Osteoblast (primary cell): ENCODE measurements around the gene FRRS1L. TPM values are rescaled to one million over a fixed set of nuclear protein-coding genes. Genes with fewer than 3 reads are reported as not detected.

Experiments used
- DNase-seq: peaks from one replicate; pipeline ENCODE4 v3.0.0; 2011; ENCODE audit warnings: low spot score, mixed read lengths; ENCODE audit not compliant: insufficient read length; ENCODE audit errors: missing footprints
- H2AFZ ChIP-seq: 2 replicates; pipeline ENCODE4 v1.6.0; 2011; ENCODE audit warnings: mild to moderate bottlenecking, low read length
- H3K27ac ChIP-seq: 2 replicates; pipeline ENCODE4 v1.5.1; 2011; ENCODE audit warnings: mild to moderate bottlenecking, low read depth, low read length, moderate library complexity
- H3K27me3 ChIP-seq: 2 replicates; pipeline ENCODE4 v1.6.0; 2012; ENCODE audit warnings: mild to moderate bottlenecking, control low read depth, inconsistent platforms, low read length, moderate library complexity; ENCODE audit not compliant: insufficient read depth
- H3K36me3 ChIP-seq: 2 replicates; pipeline ENCODE4 v1.5.1; 2011; ENCODE audit warnings: mild to moderate bottlenecking, low read length, control low read depth, moderate library complexity; ENCODE audit not compliant: insufficient read depth
- H3K4me1 ChIP-seq: 2 replicates; pipeline ENCODE4 v1.5.1; 2011; ENCODE audit warnings: mild to moderate bottlenecking, low read length, control low read depth, moderate library complexity; ENCODE audit not compliant: insufficient read depth
- H3K4me2 ChIP-seq: 2 replicates; pipeline ENCODE4 v1.6.0; 2011; ENCODE audit warnings: mild to moderate bottlenecking, low read length; ENCODE audit not compliant: insufficient read depth
- H3K4me3 ChIP-seq: fragments of 200-600 bp; sonication (generic); 3 replicates; pipeline ENCODE4 v1.5.1; 2012; ENCODE audit warnings: mild to moderate bottlenecking, low read length, inconsistent platforms; ENCODE audit not compliant: insufficient read depth
- H3K79me2 ChIP-seq: 2 replicates; pipeline ENCODE4 v1.6.0; 2012; ENCODE audit warnings: mild to moderate bottlenecking, low read length, control low read depth, inconsistent platforms; ENCODE audit not compliant: insufficient read depth
- H3K9me3 ChIP-seq: 2 replicates; pipeline ENCODE4 v1.5.1; 2011; ENCODE audit warnings: low read depth, low read length, control low read depth
- H4K20me1 ChIP-seq: 2 replicates; pipeline ENCODE4 v1.6.0; 2012; ENCODE audit warnings: mild to moderate bottlenecking, low read length, control low read depth; ENCODE audit not compliant: insufficient read depth
- CTCF ChIP-seq: IDR thresholded peaks from 2 replicates; pipeline ENCODE4 v1.5.1; 2011; ENCODE audit warnings: mild to moderate bottlenecking, low read depth, low read length, moderate library complexity; ENCODE audit errors: extremely low read depth
- total RNA-seq: library from RNA; depleted of rRNA; stranded (reverse); fragments of >200 nt; gene quantifications from 2 replicates; pipeline ENCODE4 v1.2.3, GENCODE V29; 2012

FRRS1L gene
- total RNA-seq, 1 donor, result 0.36 TPM

GRCh38 chr9:109167716-109168115 is 667 bp upstream of the FRRS1L start:
- H3K4me2 ChIP-seq, result peak overlapping the region; percentile 77
- DNase-seq, result peak; percentile 41
- no peak overlapping the region for H3K4me3 ChIP-seq
- no peaks in the 10 kb centered on the region for H3K36me3 ChIP-seq
- no peak overlapping the region for H3K27ac ChIP-seq
- no peaks in the 10 kb centered on the region for H3K4me1 ChIP-seq
- H3K9me3 ChIP-seq, result no peaks in the 10 kb centered on the region
- no peaks in the 10 kb centered on the region for H4K20me1 ChIP-seq
- H2AFZ ChIP-seq, result no peak overlapping the region
- H3K27me3 ChIP-seq, result peaks cover 50% of the 10 kb centered on the region
- no peaks in the 10 kb centered on the region for H3K79me2 ChIP-seq
- no peak for TF ChIP-seq CTCF

GRCh38 chr9:109166171-109166770 is 778 bp downstream of the FRRS1L start:
- Histone ChIP-seq H3K9me3 (no peaks in the 10 kb centered on the region), H3K4me2 (no peak overlapping the region), H4K20me1 (no peaks in the 10 kb centered on the region), H2AFZ (no peak overlapping the region), H3K4me3 (no peak overlapping the region), H3K4me1 (no peaks in the 10 kb centered on the region), H3K27me3 (peaks cover 58% of the 10 kb centered on the region), H3K36me3 (no peaks in the 10 kb centered on the region), H3K79me2 (no peaks in the 10 kb centered on the region), H3K27ac (no peak overlapping the region)
- peak; percentile 75 for DNase-seq
- TF ChIP-seq CTCF, result no peak

GRCh38 chr9:109164042-109164441 is 3.0 kb downstream of the FRRS1L start:
- Histone ChIP-seq H3K27me3 (peaks cover 58% of the 10 kb centered on the region), H4K20me1 (no peaks in the 10 kb centered on the region), H3K79me2 (no peaks in the 10 kb centered on the region), H3K27ac (no peak overlapping the region), H3K36me3 (no peaks in the 10 kb centered on the region), H3K4me3 (no peak overlapping the region), H2AFZ (no peak overlapping the region), H3K4me2 (no peak overlapping the region), H3K4me1 (no peaks in the 10 kb centered on the region), H3K9me3 (no peaks in the 10 kb centered on the region)
- TF ChIP-seq CTCF, result no peak
- no peak for DNase-seq

DNA sequence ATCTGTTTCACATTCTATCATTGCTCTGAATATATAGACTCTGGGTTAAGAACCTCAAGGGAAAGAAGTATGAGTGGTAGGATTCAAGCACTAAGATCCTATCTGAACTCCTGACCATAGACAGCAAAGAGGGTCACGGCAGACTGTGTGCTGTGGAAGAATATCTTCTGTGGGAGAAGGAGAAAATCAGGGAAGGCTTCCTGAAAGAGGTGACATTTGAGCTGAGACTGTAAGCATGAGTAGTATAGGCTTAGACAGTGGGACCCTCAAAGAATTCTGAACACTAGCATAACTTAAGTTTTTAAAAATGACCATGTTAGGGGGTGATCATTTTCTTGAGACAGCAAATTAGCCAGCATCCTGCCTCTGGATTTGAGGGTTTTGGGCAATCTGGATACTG is 3.9 kb downstream of the FRRS1L start:
- no peak overlapping the region for H2AFZ ChIP-seq
- H3K36me3 ChIP-seq, result no peaks in the 10 kb centered on the region
- no peaks in the 10 kb centered on the region for H3K4me1 ChIP-seq
- H3K27ac ChIP-seq, result no peak overlapping the region
- DNase-seq, result no peak
- H3K9me3 ChIP-seq, result no peaks in the 10 kb centered on the region
- H3K4me3 ChIP-seq, result no peak overlapping the region
- no peaks in the 10 kb centered on the region for H3K79me2 ChIP-seq
- no peak for TF ChIP-seq CTCF
- H4K20me1 ChIP-seq, result no peaks in the 10 kb centered on the region
- peaks cover 56% of the 10 kb centered on the region for H3K27me3 ChIP-seq
- no peak overlapping the region for H3K4me2 ChIP-seq
